Measurements from ENCODE around the gene PRODH2.

The PRODH2 gene, protein sequence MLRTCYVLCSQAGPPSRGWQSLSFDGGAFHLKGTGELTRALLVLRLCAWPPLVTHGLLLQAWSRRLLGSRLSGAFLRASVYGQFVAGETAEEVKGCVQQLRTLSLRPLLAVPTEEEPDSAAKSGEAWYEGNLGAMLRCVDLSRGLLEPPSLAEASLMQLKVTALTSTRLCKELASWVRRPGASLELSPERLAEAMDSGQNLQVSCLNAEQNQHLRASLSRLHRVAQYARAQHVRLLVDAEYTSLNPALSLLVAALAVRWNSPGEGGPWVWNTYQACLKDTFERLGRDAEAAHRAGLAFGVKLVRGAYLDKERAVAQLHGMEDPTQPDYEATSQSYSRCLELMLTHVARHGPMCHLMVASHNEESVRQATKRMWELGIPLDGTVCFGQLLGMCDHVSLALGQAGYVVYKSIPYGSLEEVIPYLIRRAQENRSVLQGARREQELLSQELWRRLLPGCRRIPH
- long read RNA-seq, donor 1, partial matches to known transcripts = 10 of 12 reads
- long read RNA-seq, donor 1, other reads (novel, unspliced or antisense) = 0 of 12 reads
- long read RNA-seq, donor 2, partial matches to known transcripts = 12 of 16 reads
- long read RNA-seq, donor 2, other reads (novel, unspliced or antisense) = 0 of 16 reads
- long read RNA-seq, donor 3, partial matches to known transcripts = 0 of 1 reads
- long read RNA-seq, donor 3, other reads (novel, unspliced or antisense) = 0 of 1 reads
- long read RNA-seq, donor 4, partial matches to known transcripts = 6 of 6 reads
- long read RNA-seq, donor 4, other reads (novel, unspliced or antisense) = 0 of 6 reads
- long read RNA-seq, donor 5, partial matches to known transcripts = 5 of 10 reads
- long read RNA-seq, donor 5, other reads (novel, unspliced or antisense) = 0 of 10 reads
- long read RNA-seq, donor 6, transcript PRODH2-203 (2 exons, 515 nt) = major isoform, 8 of 22 reads
- long read RNA-seq, donor 6, partial matches to known transcripts = 12 of 22 reads
- long read RNA-seq, donor 6, other reads (novel, unspliced or antisense) = 0 of 22 reads
- long read RNA-seq, donor 7 = 0 reads
- long read RNA-seq, donor 8, transcript PRODH2-203 (2 exons, 515 nt) = major isoform, 7 of 18 reads
- long read RNA-seq, donor 8, partial matches to known transcripts = 11 of 18 reads
- long read RNA-seq, donor 8, other reads (novel, unspliced or antisense) = 0 of 18 reads

GRCh38 chr19:35812220-35813042 is at the start of gene PRODH2:
Gene PRODH2, minus strand, starts transcription at chr19:35812845. Its CDS starts 40 bp downstream, at chr19:35812805.
- DNase-seq = no peak

GRCh38 chr19:35861640-35862160 is 49.1 kb upstream of the PRODH2 start:
- no peak for DNase-seq

- peak; percentile 46 for DNase-seq
Measured at GRCh38 chr19:35860818-35861639, 48.4 kb upstream of the PRODH2 start.

- DNase-seq = no peak
Measured at GRCh38 chr19:35860436-35860817, 47.8 kb upstream of the PRODH2 start.

GRCh38 chr19:35859414-35859813 is 46.8 kb upstream of the PRODH2 start:
- no peak for DNase-seq

- no peak for DNase-seq
Measured at GRCh38 chr19:35858311-35858710, 45.7 kb upstream of the PRODH2 start.

- DNase-seq = peak; percentile 77
Measured at GRCh38 chr19:35856546-35857149, 44.0 kb upstream of the PRODH2 start, which contains the start of gene KIRREL2. Gene KIRREL2, plus strand, starts transcription at chr19:35856911. Its CDS starts 209 bp downstream, at chr19:35857120.

DNA sequence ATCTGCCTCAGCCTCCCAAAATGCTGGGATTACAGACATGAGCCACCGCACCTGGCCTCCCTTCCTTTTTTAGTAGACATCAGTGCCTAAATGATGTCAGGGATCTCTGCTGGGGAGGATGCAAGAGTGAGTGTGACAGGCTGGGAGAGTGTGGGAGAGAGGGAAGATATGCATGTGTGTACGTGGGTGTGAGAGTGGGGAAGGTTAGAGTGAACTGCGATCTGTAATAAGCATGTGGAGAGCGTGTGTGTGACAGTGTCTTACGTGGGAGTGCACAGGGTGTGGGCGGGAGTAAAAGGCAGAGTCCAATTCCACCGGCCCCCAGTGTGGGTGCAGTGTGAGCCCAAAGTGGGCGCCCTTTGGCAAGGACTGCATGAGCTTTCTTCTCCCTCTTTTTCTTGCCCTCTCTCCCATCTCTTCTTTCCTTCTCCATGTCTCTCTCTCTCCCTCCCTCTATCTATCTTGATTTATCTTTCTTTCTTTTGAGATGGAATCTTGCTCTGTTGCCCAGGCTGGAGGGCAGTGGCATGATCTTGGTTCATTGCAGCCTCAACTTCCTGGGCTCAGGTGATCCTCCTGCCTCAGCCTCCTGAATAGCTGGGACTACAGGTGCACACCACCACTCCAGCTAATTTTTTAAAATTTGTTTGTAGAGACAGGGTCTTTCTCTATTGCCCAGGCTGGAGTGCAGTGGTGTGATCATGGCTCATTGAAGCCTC is 40.6 kb upstream of the PRODH2 start:
- DNase-seq = no peak

- peak; percentile 58 for DNase-seq
Measured at GRCh38 chr19:35852029-35852780, 39.6 kb upstream of the PRODH2 start, which contains the start of gene NPHS1. Gene NPHS1, minus strand, starts transcription at chr19:35852504. Its CDS starts 667 bp downstream, at chr19:35851837.

GRCh38 chr19:35851213-35852028 is 38.8 kb upstream of the PRODH2 start:
- DNase-seq = no peak

GRCh38 chr19:35848919-35849505 is 36.4 kb upstream of the PRODH2 start:
- DNase-seq = no peak

DNA sequence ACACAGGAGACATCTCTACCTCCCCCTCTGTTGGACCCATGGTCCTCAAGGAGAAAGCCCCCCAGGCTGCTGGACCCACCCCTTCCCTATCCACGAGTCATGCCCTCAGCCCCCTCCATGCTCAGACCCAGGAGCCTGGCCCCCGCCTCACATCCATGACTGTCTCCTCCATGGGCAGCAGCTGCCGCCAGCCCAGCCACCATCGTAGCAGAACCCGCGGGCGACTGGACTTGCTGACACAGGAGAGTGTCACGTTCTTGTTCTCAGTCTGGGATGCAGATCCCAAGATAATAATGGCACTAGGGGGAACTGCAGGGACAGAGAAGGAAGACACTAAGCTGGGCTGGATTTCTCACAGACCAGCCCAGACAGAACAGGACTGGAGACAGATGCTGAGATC is 35.8 kb upstream of the PRODH2 start:
- DNase-seq = no peak

DNA sequence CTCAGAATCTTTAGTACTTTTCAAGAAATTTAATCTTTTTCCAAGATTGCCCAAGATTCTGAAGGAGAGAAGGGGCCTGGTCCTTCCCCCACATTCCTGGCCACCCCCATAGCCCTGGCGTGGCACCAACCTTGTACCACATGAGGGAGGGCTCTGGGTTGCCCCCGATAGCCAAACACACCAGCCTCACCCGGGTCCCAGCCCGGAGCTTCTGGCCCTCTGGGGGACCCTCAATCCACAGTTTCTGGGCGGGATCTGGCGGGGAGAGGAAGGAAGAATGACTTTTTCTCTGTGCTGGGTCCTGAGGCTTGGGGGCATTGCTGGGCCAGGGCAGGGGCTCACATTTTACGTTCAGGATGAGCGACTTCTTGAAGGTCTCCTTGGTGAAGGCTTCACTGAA is 35.3 kb upstream of the PRODH2 start:
- DNase-seq = no peak

GRCh38 chr19:35846038-35846668 is 33.5 kb upstream of the PRODH2 start:
- no peak for DNase-seq

DNA sequence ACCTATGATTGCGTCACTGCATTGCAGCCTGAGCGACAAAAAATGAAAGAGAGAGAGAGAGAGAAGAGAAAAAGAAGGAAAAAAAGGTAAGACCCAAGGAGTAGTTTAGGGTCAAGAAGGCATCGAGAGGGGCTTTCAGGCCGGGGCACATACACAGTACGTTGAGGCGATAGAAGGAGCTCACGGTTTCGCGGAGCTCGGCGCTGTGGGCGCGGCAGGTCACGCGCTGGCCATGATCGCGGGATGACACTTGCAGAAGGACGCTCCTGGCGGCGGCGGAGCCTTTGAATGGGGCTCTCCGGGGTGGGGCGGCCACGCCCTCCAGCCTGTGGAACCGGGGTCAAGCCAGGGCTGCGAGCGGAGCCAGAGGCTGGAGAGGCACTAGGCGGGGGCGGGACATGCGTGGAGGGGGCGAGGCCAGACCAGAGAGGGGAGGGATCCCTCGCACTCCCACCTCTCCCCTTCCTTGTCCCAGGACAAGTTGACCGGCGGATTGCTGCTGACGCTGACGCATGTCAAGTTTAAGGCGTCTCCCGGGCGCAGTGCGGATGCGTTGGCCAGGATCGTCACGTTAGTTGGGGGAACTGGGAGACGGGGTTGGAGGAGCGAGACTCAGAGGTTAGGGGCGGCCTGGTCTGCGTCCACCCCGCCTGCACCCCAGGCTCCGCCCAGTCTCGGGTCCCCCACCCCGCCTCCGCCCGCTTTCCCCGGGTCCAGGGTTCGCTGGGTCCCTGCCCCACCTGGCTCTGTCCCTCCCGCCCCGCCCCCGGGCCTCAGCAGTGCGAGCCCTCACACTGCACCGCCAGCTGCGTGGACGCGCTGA is 32.8 kb upstream of the PRODH2 start:
- DNase-seq = peak; percentile 29
